GM12878 (cell line): ENCODE measurements around the gene NLRP6. TPM values are rescaled to one million over a fixed set of nuclear protein-coding genes. Genes with fewer than 3 reads are reported as not detected.

Source experiments
- ATAC-seq: fragments of 200-7000 bp; cut with Tn5 transposase; 3 replicates; pipeline ENCODE4 v1.9.1; 2020; ENCODE audit warnings: mild to moderate bottlenecking, moderate library complexity
- BruUV-seq: library from RNA; stranded (reverse); fragments of 400-500 nt; replicated peaks from 2 replicates; lab custom pipeline; 2021; lab: Mats Ljungman, UMichigan
- CTCF ChIA-PET: fragments of 300-600 bp; sonication (Branson Sonifier 250); formaldehyde crosslinking; extraction: SDS; loops from one replicate; lab custom pipeline; 2021; ENCODE audit warnings: inconsistent platforms; lab: Yijun Ruan, JAX
- POLR2A ChIA-PET: fragments of 350-600 bp; formaldehyde crosslinking; extraction: SDS; loops from one replicate; lab custom pipeline; 2021; ENCODE audit warnings: inconsistent platforms; lab: Charles Lee
- RAD21 ChIA-PET: fragments of 300-600 bp; sonication (Branson Sonifier 250); formaldehyde crosslinking; loops from one replicate; lab custom pipeline; 2023; ENCODE audit warnings: antibody characterized with exemption; ENCODE audit not compliant: unreplicated experiment; lab: Charles Lee
- SMC1A ChIA-PET: fragments of 300-600 bp; sonication (Branson Sonifier 250); formaldehyde crosslinking; loops from one replicate; lab custom pipeline; 2023; ENCODE audit not compliant: unreplicated experiment, uncharacterized antibody; lab: Charles Lee
- DNase-seq: peaks from one replicate; pipeline ENCODE4 v3.0.0-alpha.2; 2011; ENCODE audit warnings: low read depth, low spot score
- FAIRE-seq: peaks from 3 replicates; lab custom pipeline; 2011; peaks lifted over from hg19 to GRCh38; lab: Jason Lieb, UNC
- H2AFZ ChIP-seq: 2 replicates; pipeline ENCODE4 v1.6.0; 2011; ENCODE audit warnings: low read depth, low read length, control low read depth; ENCODE audit not compliant: control insufficient read depth
- H3K27ac ChIP-seq: 2 replicates; pipeline ENCODE4 v1.5.1; 2011; ENCODE audit warnings: control low read depth; ENCODE audit not compliant: control insufficient read depth, insufficient read depth
- H3K27me3 ChIP-seq, 2 experiments: replicated peaks in 1 of 2; 2 replicates each; pipeline versions ENCODE4 v1.6.0 to v1.6.1; 2011; ENCODE audit warnings: low read length in 1 of 2; ENCODE audit not compliant: control insufficient read depth in 2 of 2, insufficient read depth in 2 of 2
- H3K36me3 ChIP-seq, 2 experiments: 2 replicates each; pipeline ENCODE4 v1.5.1; 2011; ENCODE audit warnings: low read length in 1 of 2; ENCODE audit not compliant: control insufficient read depth in 2 of 2, insufficient read depth in 2 of 2
- H3K4me1 ChIP-seq: 2 replicates; pipeline ENCODE4 v1.6.1; 2011; ENCODE audit warnings: mild to moderate bottlenecking, low read length, moderate library complexity, mixed read lengths; ENCODE audit not compliant: control insufficient read depth, insufficient read depth
- H3K4me2 ChIP-seq: 2 replicates; pipeline ENCODE4 v1.6.0; 2011; ENCODE audit warnings: control low read depth; ENCODE audit not compliant: control insufficient read depth, insufficient read depth
- H3K4me3 ChIP-seq: fragments of 200-600 bp; sonication (generic); 2 replicates; pipeline ENCODE4 v1.5.1; 2016
- H3K79me2 ChIP-seq: 2 replicates; pipeline ENCODE4 v1.6.0; 2011; ENCODE audit warnings: low read length; ENCODE audit not compliant: control insufficient read depth, insufficient read depth
- H3K9ac ChIP-seq: 2 replicates; pipeline ENCODE4 v1.8.0; 2011; ENCODE audit warnings: low read length, control low read depth, mixed read lengths; ENCODE audit not compliant: control insufficient read depth, insufficient read depth
- H3K9me3 ChIP-seq: replicated peaks from 3 replicates; pipeline ENCODE4 v1.5.1; 2011; ENCODE audit warnings: mild to moderate bottlenecking, low read length; ENCODE audit not compliant: control insufficient read depth, insufficient read depth
- H4K20me1 ChIP-seq: 2 replicates; pipeline ENCODE4 v1.6.0; 2011; ENCODE audit not compliant: control insufficient read depth, insufficient read depth
- E4F1 ChIP-seq: fragments of 450-650 bp; IDR thresholded peaks from 2 replicates; pipeline ENCODE4 v1.6.1; 2018; ENCODE audit warnings: borderline replicate concordance, mild to moderate bottlenecking; ENCODE audit not compliant: partially characterized antibody
- NFYB ChIP-seq: IDR thresholded peaks from 2 replicates; pipeline ENCODE4 v1.6.1; 2011; ENCODE audit warnings: low read depth, mild to moderate bottlenecking, low read length, improper control_type of control experiment, moderate library complexity; ENCODE audit not compliant: insufficient read depth
- POLR2A ChIP-seq: IDR thresholded peaks from 2 replicates; pipeline ENCODE4 v1.6.1; 2011; ENCODE audit warnings: low read depth, mild to moderate bottlenecking, low read length
- RUNX3 ChIP-seq: IDR thresholded peaks from 2 replicates; pipeline ENCODE4 v1.6.1; 2012; ENCODE audit warnings: low read length, inconsistent platforms
- WGBS: methylation state at CpG from one replicate; pipeline ENCODE4 v1.1.6; 2016; ENCODE audit warnings: low lambda C conversion rate; ENCODE audit not compliant: insufficient replicate concordance, insufficient coverage; ENCODE audit errors: missing lambda C conversion rate; 5-methylcytosine and 5-hydroxymethylcytosine counted together
- in situ Hi-C: fragments of 300-500 bp; cut with MboI; formaldehyde crosslinking; loops from 9 replicates; pipeline ENCODE4 v1.14.3; 2018; ENCODE audit warnings: mixed read lengths
- intact Hi-C: fragments of 100-400 bp; cut with micrococcal nuclease; formaldehyde crosslinking; loops from one replicate; pipeline ENCODE4 v1.14.2; 2022; ENCODE audit not compliant: unreplicated experiment
- polyA plus RNA-seq, 11 experiments: library from polyadenylated mRNA; depleted of rRNA in 4 of 11; unstranded in 6 of 11; stranded (reverse) in 5 of 11; fragments of >200 nt; fragmentation: Nextera tagmentation in 4 of 11; fragmentation: Illumina TruSeq in 1 of 11; extraction: Ambion mirVana in 4 of 11; extraction: Trizol in 1 of 11; gene quantifications; 1 replicate in 1 of 11; 2 replicates in 10 of 11; pipeline versions ENCODE4 v1.2.1 to v1.2.3, GENCODE V29; 2011 to 2016; ENCODE audit warnings: inconsistent platforms in 2 of 11, missing spikeins in 2 of 11, low read depth in 1 of 11
- total RNA-seq, 4 experiments: library from RNA; depleted of rRNA in 3 of 4; stranded (reverse); fragments of >200 nt in 3 of 4; fragmentation: Illumina TruSeq in 1 of 4; extraction: Trizol in 1 of 4; gene quantifications; 2 replicates each; pipeline versions ENCODE4 v1.2.1 to v1.2.3, GENCODE V29; 2013 to 2021

NLRP6 gene
- total and polyA plus RNA-seq, 10 of the 15 experiments (the other 5 are each of a cell fraction or from before 2014, with no cell fraction given), result 0.03 to 0.11 TPM; not detected in 8

- POLR2A ChIA-PET, result no interaction called here
- SMC1A ChIA-PET, result no interaction called here
- no peaks in the 10 kb centered on the region for H3K9me3 ChIP-seq
- TF ChIP-seq E4F1, result no peak
- TF ChIP-seq, all 136 proteins: peak for 0
- BruUV-seq, result no TSS peak
- Histone ChIP-seq H3K27me3 (no peaks in the 10 kb centered on the region; a peak in 1 of 4 replicates), H3K36me3 (no peaks in the 10 kb centered on the region), H3K79me2 (no peaks in the 10 kb centered on the region), H3K27ac (no peak overlapping the region), H2AFZ (no peak overlapping the region), H4K20me1 (no peaks in the 10 kb centered on the region), H3K4me2 (no peak overlapping the region), H3K4me3 (no peak overlapping the region), H3K4me1 (no peaks in the 10 kb centered on the region), H3K9ac (no peak overlapping the region)
- ChIA-PET CTCF (no interaction called here), RAD21 (no interaction called here)
- 73% methylated on average over 13 of the region's 13 CpGs for WGBS
- DNase-seq (no peak), ATAC-seq (peak; percentile 11; the same call in 2 of the 3 replicates), FAIRE-seq (no peak)
- in situ Hi-C loops (no loop called here), intact Hi-C loops (no loop called here)
Measured at GRCh38 chr11:297051-297585, 18.9 kb downstream of the NLRP6 start.

GRCh38 chr11:297586-298405, 19.6 kb downstream of the NLRP6 start:
- POLR2A ChIA-PET, result no interaction called here
- Histone ChIP-seq H3K4me2 (no peak overlapping the region), H3K27ac (no peak overlapping the region), H3K36me3 (no peaks in the 10 kb centered on the region), H3K4me3 (no peak overlapping the region), H3K27me3 (no peaks in the 10 kb centered on the region; a peak in 1 of 4 replicates), H4K20me1 (no peaks in the 10 kb centered on the region), H2AFZ (no peak overlapping the region), H3K9me3 (no peaks in the 10 kb centered on the region), H3K79me2 (no peaks in the 10 kb centered on the region), H3K4me1 (peaks cover 3% of the 10 kb centered on the region), H3K9ac (no peak overlapping the region)
- DNase-seq (no peak), FAIRE-seq (no peak), ATAC-seq (peak; percentile 64)
- in situ Hi-C loops (no loop called here), intact Hi-C loops (no loop called here)
- CTCF ChIA-PET, result no interaction called here
- no TSS peak for BruUV-seq
- WGBS, result 8% methylated on average over 24 of the region's 26 CpGs
- RAD21 ChIA-PET, result no interaction called here
- SMC1A ChIA-PET, result no interaction called here
- peak; percentile 57 for TF ChIP-seq RUNX3
- TF ChIP-seq POLR2A, result peak; percentile 36
- TF ChIP-seq NFYB, result no peak
